Stomach (tissue), 4 donors: Measurements from ENCODE around the gene PCBP3.

ENCODE experiments used
- CTCF ChIP-seq, 7 experiments: fragments of 450-650 bp in 4 of 7; fragments of 200-600 bp in 3 of 7; sonication (generic) in 3 of 7; IDR thresholded peaks; one replicate each; pipeline ENCODE4 v1.5.1; 2016 to 2019; ENCODE audit warnings: antibody characterized with exemption in 7 of 7, control low read depth in 2 of 7, mild to moderate bottlenecking in 1 of 7
- POLR2A ChIP-seq, 4 donors: fragments of 450-650 bp; IDR thresholded peaks; one replicate each; pipeline ENCODE4 v1.6.1; 2016; ENCODE audit warnings: antibody characterized with exemption in 4 of 4, control low read depth in 2 of 4, mild to moderate bottlenecking in 1 of 4, moderate library complexity in 1 of 4
- POLR2AphosphoS5 ChIP-seq, 3 donors: sonication (generic); formaldehyde crosslinking; IDR thresholded peaks; one replicate each; pipeline ENCODE4 v1.6.1; 2016; ENCODE audit warnings: antibody characterized with exemption in 3 of 3

GRCh38 chr21:45839274-45839673, 195.7 kb downstream of the PCBP3 start:
- TF ChIP-seq POLR2AphosphoS5 (IDR thresholded peaks at IDR 0.05) = no peak
- TF ChIP-seq CTCF (IDR thresholded peaks at IDR 0.05) = no peak
- TF ChIP-seq POLR2A (IDR thresholded peaks at IDR 0.05) = no peak
